OCI-LY3 (cell line): ENCODE results near the gene VEZT.

ENCODE experiments used
- H2AFZ ChIP-seq: fragments of 200-600, 300-600 bp; shearing (Covaris generic); 2 replicates; pipeline ENCODE4 v1.6.0; 2014; ENCODE audit warnings: antibody characterized with exemption, low read depth, low read length
- H3K27ac ChIP-seq: fragments of 200-600, 300-600 bp; sonication (generic); 2 replicates; pipeline ENCODE4 v1.5.1; 2014; ENCODE audit warnings: mild to moderate bottlenecking, low read length, moderate library complexity, mixed read lengths
- H3K27me3 ChIP-seq: fragments of 200-600, 300-600 bp; sonication (generic); 2 replicates; pipeline ENCODE4 v1.6.1; 2014; ENCODE audit warnings: low read depth, low read length, mixed read lengths
- H3K36me3 ChIP-seq: fragments of 200-600, 300-600 bp; sonication (generic); replicated peaks from 2 replicates; pipeline ENCODE3; 2014; ENCODE audit warnings: low read depth, low read length, mixed read lengths
- H3K4me1 ChIP-seq: fragments of 300-600, 200-600 bp; sonication (generic); 2 replicates; pipeline ENCODE4 v1.6.1; 2014; ENCODE audit warnings: low read length, mixed read lengths
- H3K4me2 ChIP-seq: fragments of 200-600, 300-600 bp; sonication (generic); 2 replicates; pipeline ENCODE4 v1.6.1; 2014; ENCODE audit warnings: low read length, mixed read lengths
- H3K4me3 ChIP-seq: fragments of 300-600, 200-600 bp; sonication (generic); 2 replicates; pipeline ENCODE4 v1.5.1; 2014; ENCODE audit warnings: antibody characterized with exemption, mild to moderate bottlenecking, low read length, moderate library complexity
- H3K79me2 ChIP-seq: fragments of 300-600, 200-600 bp; shearing (Covaris generic); 2 replicates; pipeline ENCODE4 v1.6.1; 2014; ENCODE audit warnings: mild to moderate bottlenecking, low read length, mixed read lengths
- H3K9ac ChIP-seq: fragments of 300-600, 200-600 bp; shearing (Covaris generic); 2 replicates; pipeline ENCODE4 v1.6.0; 2014; ENCODE audit warnings: mild to moderate bottlenecking, low read length, moderate library complexity
- H3K9me3 ChIP-seq: fragments of 200-600, 300-600 bp; shearing (Covaris generic); 2 replicates; pipeline ENCODE4 v1.6.1; 2014; ENCODE audit warnings: low read length, mixed read lengths; ENCODE audit not compliant: insufficient read depth
- H4K20me1 ChIP-seq: fragments of 200-600, 300-600 bp; sonication (generic); 2 replicates; pipeline ENCODE4 v1.6.1; 2016; ENCODE audit warnings: low read length, mixed read lengths; ENCODE audit not compliant: insufficient read depth
- TF ChIP-seq, protein P1 (sequence below): fragments of 200-600, 300-600 bp; sonication (generic); IDR thresholded peaks from 2 replicates; pipeline ENCODE4 v1.5.1; 2014; ENCODE audit warnings: antibody characterized with exemption, low read length, low read depth

VEZT gene

GRCh38 chr12:95351748-95352147, 134.1 kb downstream of the VEZT start:
- Histone ChIP-seq H2AFZ (no peak overlapping the region), H3K79me2 (no peaks in the 10 kb centered on the region), H3K4me3 (no peak overlapping the region), H3K9ac (no peak overlapping the region), H3K27me3 (peaks cover 19% of the 10 kb centered on the region), H3K4me2 (no peak overlapping the region), H4K20me1 (no peaks in the 10 kb centered on the region), H3K36me3 (no peaks in the 10 kb centered on the region), H3K27ac (no peak overlapping the region), H3K4me1 (peaks cover 9% of the 10 kb centered on the region; the same call in 1 of the 2 replicates), H3K9me3 (no peaks in the 10 kb centered on the region)
- TF ChIP-seq, protein P1, sequence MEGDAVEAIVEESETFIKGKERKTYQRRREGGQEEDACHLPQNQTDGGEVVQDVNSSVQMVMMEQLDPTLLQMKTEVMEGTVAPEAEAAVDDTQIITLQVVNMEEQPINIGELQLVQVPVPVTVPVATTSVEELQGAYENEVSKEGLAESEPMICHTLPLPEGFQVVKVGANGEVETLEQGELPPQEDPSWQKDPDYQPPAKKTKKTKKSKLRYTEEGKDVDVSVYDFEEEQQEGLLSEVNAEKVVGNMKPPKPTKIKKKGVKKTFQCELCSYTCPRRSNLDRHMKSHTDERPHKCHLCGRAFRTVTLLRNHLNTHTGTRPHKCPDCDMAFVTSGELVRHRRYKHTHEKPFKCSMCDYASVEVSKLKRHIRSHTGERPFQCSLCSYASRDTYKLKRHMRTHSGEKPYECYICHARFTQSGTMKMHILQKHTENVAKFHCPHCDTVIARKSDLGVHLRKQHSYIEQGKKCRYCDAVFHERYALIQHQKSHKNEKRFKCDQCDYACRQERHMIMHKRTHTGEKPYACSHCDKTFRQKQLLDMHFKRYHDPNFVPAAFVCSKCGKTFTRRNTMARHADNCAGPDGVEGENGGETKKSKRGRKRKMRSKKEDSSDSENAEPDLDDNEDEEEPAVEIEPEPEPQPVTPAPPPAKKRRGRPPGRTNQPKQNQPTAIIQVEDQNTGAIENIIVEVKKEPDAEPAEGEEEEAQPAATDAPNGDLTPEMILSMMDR, result no peak
